ENCODE results near the gene ZSWIM1. TPM values are rescaled to one million over a fixed set of nuclear protein-coding genes. Genes with fewer than 3 reads are reported as not detected.

Gene ZSWIM1
- total and polyA plus RNA-seq, 2 donors (not counting 3 experiments of a cell fraction or from before 2014, with no cell fraction given), result 8.5 to 10.0 TPM

DNA sequence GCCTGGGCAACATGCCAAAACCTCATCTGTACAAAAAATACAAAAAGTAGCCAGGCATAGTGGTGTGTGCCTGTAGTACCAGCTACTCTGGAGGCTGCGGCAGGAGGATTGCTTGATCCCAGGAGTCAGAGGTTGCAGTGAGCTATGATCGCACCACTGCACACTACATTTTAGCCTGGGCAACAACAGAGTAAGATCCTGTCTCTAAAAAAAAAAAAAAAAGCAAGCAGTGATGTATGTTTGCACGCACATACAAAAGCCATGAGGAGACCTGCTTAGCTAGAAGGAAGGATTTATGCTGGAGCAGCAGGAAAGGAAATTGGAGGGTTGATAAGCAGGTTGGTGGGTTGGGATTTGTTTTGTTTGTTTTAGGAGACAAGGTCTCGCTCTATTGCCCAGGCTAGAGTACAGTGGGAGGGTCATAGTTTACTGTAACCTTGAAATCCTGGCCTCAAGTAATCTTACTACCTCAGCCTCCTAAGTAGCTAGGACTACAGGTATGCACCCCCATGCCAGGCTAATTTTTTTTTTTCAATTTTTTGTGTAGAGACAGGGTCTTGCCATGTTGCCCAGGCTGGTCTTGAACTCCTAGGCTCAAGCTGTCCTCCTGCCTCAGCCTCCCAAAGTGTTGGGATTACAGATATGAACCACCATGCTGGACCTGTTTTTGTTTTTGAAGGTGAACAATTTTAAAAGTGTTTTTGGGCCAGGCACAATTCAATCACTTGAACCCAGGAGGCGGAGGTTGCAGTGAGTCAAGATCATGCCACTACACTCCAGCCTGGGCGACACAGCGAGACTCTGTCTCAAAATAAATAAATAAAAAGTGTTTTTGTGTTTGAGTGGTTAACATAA, 19.6 kb upstream of the ZSWIM1 start:
- Histone ChIP-seq H3K4me3 (replicated peaks in 1 of 3; ENCODE audit: insufficient read depth in 1 of 3, low read depth in 1 of 3, low read length in 3 of 3) (no peak overlapping the region), H3K9me1 (replicated peaks; ENCODE audit: control insufficient read depth, extremely low read depth, insufficient read depth, low read length) (no peaks in the 10 kb centered on the region), H3K36me3 (ENCODE audit: control insufficient read depth in 2 of 2, extremely low read depth in 1 of 2, insufficient read depth in 2 of 2, low read length in 2 of 2) (no peaks in the 10 kb centered on the region), H3K9ac (replicated peaks; ENCODE audit: extremely low read depth, insufficient read depth, low read length) (no peak overlapping the region), H3K27me3 (ENCODE audit: control insufficient read depth in 2 of 2, insufficient read depth in 2 of 2, low read length in 2 of 2) (no peaks in the 10 kb centered on the region), H4K20me1 (replicated peaks; ENCODE audit: control insufficient read depth, extremely low read depth, insufficient read depth, low read length) (no peaks in the 10 kb centered on the region), H2AFZ (ENCODE audit: low read depth, low read length) (no peak overlapping the region), H3K79me2 (ENCODE audit: control insufficient read depth, insufficient read depth, low read length) (peaks cover 3% of the 10 kb centered on the region), H3K4me1 (ENCODE audit: control insufficient read depth, extremely low read depth, insufficient read depth, low read length) (peaks cover 10% of the 10 kb centered on the region), H3K9me3 (replicated peaks; ENCODE audit: control insufficient read depth, insufficient read depth, low read length) (no peaks in the 10 kb centered on the region), H3K4me2 (ENCODE audit: insufficient read depth, low read length) (no peak overlapping the region), H3K27ac (ENCODE audit: insufficient read depth, low read depth, low read length) (no peak overlapping the region)
- intact Hi-C loops (cut with micrococcal nuclease) (no loop called here), dilution Hi-C loops (cut with MboI; ENCODE audit: extremely low pct_ligation_motif_present, low sequenced_read_pairs) (no loop called here)
- DNase-seq (ENCODE audit: low read depth, low spot score), result no peak
- TF ChIP-seq FOS (IDR thresholded peaks at IDR 0.05; ENCODE audit: borderline replicate concordance, insufficient read depth, low read length), result no peak
- no peak for TF ChIP-seq POLR2AphosphoS5 (IDR thresholded peaks at IDR 0.05; ENCODE audit: insufficient read depth, low read depth, low read length)
- no peak for TF ChIP-seq MAX (IDR thresholded peaks at IDR 0.05; ENCODE audit: insufficient read depth, insufficient read length)
- no peak for TF ChIP-seq EZH2 (IDR thresholded peaks at IDR 0.05; ENCODE audit: borderline replicate concordance, low read depth, low read length, severe bottlenecking)
- TF ChIP-seq CTCF (IDR thresholded peaks at IDR 0.05; ENCODE audit: extremely low read depth in 1 of 2, insufficient read depth in 1 of 2, low read depth in 1 of 2, low read length in 2 of 2), result no peak
- TF ChIP-seq JUN (IDR thresholded peaks at IDR 0.05; ENCODE audit: borderline replicate concordance, insufficient read depth, insufficient read length, low read depth), result no peak
- TF ChIP-seq GATA2 (IDR thresholded peaks at IDR 0.05; ENCODE audit: insufficient read depth, insufficient read length, low read depth, low read length), result no peak
- no peak for TF ChIP-seq MYC (IDR thresholded peaks at IDR 0.05; ENCODE audit: low read depth, low read length)
- no peak for TF ChIP-seq POLR2A (IDR thresholded peaks at IDR 0.05; ENCODE audit: low read depth, low read length)
- BruUV-seq (replicated peaks), result no TSS peak
- CTCF ChIA-PET, result interaction anchor here (0.7 to 1.4 kb wide), 3 partner anchors 24 to 73 kb away, joined by 3 to 4 read pairs (median 3); partner anchors contain the start of gene PCIF1
- peak; percentile 83 for FAIRE-seq
- POLR2A ChIA-PET, result interaction anchor here (0.7 kb wide), 1 partner anchor 96 kb away, joined by 3 read pairs; no protein-coding TSS in a partner anchor

Data from endothelial cell of umbilical vein (primary cell).